Lung (tissue), 12 donors: Measurements from ENCODE around the gene UGP2. TPM values are rescaled to one million over a fixed set of nuclear protein-coding genes. Genes with fewer than 3 reads are reported as not detected.

Source experiments
- ATAC-seq: fragments of 200-7000 bp; cut with Tn5 transposase; one replicate; pipeline ENCODE4 v1.9.1; 2020; ENCODE audit warnings: moderate number of reproducible peaks; ENCODE audit not compliant: insufficient read depth, low FRiP score
- DNase-seq, 3 donors: peaks; one replicate each; pipeline ENCODE4 v3.0.0-alpha.2; 2013 to 2017
- H3K27ac ChIP-seq, 2 donors: one replicate each; pipeline ENCODE4 v1.5.1; 2013; ENCODE audit warnings: mild to moderate bottlenecking in 2 of 2, moderate library complexity in 2 of 2, control low read depth in 1 of 2, inconsistent platforms in 1 of 2, low read depth in 1 of 2, low read length in 1 of 2
- H3K27me3 ChIP-seq, 3 donors: one replicate each; pipeline ENCODE4 v1.5.1; 2013; ENCODE audit warnings: low read length in 2 of 3; ENCODE audit not compliant: control insufficient read depth in 3 of 3, insufficient read depth in 3 of 3
- H3K36me3 ChIP-seq, 4 donors: one replicate each; pipeline ENCODE4 v1.5.1; 2013; ENCODE audit warnings: low read length in 4 of 4, mild to moderate bottlenecking in 1 of 4, moderate library complexity in 1 of 4; ENCODE audit not compliant: control insufficient read depth in 4 of 4, insufficient read depth in 4 of 4
- H3K4me1 ChIP-seq, 5 donors: one replicate each; pipeline ENCODE4 v1.5.1; 2013; ENCODE audit warnings: low read length in 5 of 5, mild to moderate bottlenecking in 2 of 5, moderate library complexity in 1 of 5; ENCODE audit not compliant: control insufficient read depth in 5 of 5, insufficient read depth in 5 of 5
- H3K4me3 ChIP-seq: one replicate; pipeline ENCODE4 v1.5.1; 2013; ENCODE audit warnings: mild to moderate bottlenecking, control low read depth, moderate library complexity
- H3K9ac ChIP-seq, 2 donors: one replicate each; pipeline ENCODE4 v1.5.1; 2013; ENCODE audit warnings: low read length in 2 of 2, control low read depth in 1 of 2; ENCODE audit not compliant: insufficient read depth in 1 of 2
- H3K9me3 ChIP-seq, 4 donors: one replicate each; pipeline ENCODE4 v1.5.1; 2013; ENCODE audit warnings: low read length in 3 of 4, mild to moderate bottlenecking in 1 of 4, moderate library complexity in 1 of 4; ENCODE audit not compliant: control insufficient read depth in 4 of 4, insufficient read depth in 3 of 4
- WGBS, 2 donors: extraction: QIAGEN DNeasy Blood & Tissue Kit; methylation state at CpG; one replicate each; pipeline ENCODE4 v1.1.7; 2013; 5-methylcytosine and 5-hydroxymethylcytosine counted together
- polyA plus RNA-seq, 2 donors: library from polyadenylated mRNA; stranded (reverse); fragments of 200-250 nt; gene quantifications; one replicate each; pipeline ENCODE4 v1.2.1, GENCODE V29; 2013
- total RNA-seq, 2 donors: library from RNA; depleted of rRNA in 1 of 2; stranded (reverse); fragments of >200 nt in 1 of 2; gene quantifications; one replicate each; pipeline ENCODE4 v1.2.1, GENCODE V29; 2014 to 2021
- TF ChIP-seq, protein P1 (sequence below): IDR thresholded peaks from 2 replicates; pipeline ENCODE4 v1.5.1; 2012; ENCODE audit warnings: mild to moderate bottlenecking; ENCODE audit errors: control extremely low read depth, extremely low read depth
- donor health status: control.
- donor health status: control.
- donor health status: Bipolar disorder and iron deficiency.
- donor health status: healthy.
- donor health status: DM: yes; HTN: yes; CAD: no.

UGP2 gene
- total and polyA plus RNA-seq, 4 donors, result 59.2 to 156 (median 107) TPM

DNA sequence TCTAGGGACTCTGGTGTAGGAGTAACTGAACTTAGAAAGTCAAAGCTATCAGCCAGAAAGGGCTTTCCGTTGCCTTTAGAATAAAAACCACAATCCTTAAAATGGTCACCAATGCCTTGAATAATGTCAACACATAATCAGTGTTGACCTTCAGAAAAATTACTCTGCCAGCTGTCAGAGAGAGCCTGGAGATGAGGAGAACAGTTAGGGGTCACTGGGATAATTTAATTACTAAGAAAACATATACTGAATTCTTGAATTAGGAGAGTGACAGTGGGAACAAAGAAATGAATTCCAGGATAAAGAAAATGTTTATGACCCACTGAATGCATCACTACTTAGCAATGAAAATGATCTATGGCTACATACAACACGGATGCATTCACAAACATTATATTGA, 23.4 kb upstream of the UGP2 start:
- ATAC-seq, result no peak
- Histone ChIP-seq H3K27me3 (no peaks in the 10 kb centered on the region), H3K36me3 (no peaks in the 10 kb centered on the region), H3K4me3 (no peak overlapping the region), H3K27ac (peak overlapping the region in 1 of 2 donors; percentile 1), H3K9ac (no peak overlapping the region), H3K4me1 (peaks cover 0 to 12% (median 0%) of the 10 kb centered on the region in 5 donors), H3K9me3 (no peaks in the 10 kb centered on the region)
- TF ChIP-seq, protein P1, sequence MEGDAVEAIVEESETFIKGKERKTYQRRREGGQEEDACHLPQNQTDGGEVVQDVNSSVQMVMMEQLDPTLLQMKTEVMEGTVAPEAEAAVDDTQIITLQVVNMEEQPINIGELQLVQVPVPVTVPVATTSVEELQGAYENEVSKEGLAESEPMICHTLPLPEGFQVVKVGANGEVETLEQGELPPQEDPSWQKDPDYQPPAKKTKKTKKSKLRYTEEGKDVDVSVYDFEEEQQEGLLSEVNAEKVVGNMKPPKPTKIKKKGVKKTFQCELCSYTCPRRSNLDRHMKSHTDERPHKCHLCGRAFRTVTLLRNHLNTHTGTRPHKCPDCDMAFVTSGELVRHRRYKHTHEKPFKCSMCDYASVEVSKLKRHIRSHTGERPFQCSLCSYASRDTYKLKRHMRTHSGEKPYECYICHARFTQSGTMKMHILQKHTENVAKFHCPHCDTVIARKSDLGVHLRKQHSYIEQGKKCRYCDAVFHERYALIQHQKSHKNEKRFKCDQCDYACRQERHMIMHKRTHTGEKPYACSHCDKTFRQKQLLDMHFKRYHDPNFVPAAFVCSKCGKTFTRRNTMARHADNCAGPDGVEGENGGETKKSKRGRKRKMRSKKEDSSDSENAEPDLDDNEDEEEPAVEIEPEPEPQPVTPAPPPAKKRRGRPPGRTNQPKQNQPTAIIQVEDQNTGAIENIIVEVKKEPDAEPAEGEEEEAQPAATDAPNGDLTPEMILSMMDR, result no peak
- DNase-seq, result no peak
- WGBS, 2 donors, result 82 to 92% methylated on average over 2 of the region's 2 CpGs

DNA sequence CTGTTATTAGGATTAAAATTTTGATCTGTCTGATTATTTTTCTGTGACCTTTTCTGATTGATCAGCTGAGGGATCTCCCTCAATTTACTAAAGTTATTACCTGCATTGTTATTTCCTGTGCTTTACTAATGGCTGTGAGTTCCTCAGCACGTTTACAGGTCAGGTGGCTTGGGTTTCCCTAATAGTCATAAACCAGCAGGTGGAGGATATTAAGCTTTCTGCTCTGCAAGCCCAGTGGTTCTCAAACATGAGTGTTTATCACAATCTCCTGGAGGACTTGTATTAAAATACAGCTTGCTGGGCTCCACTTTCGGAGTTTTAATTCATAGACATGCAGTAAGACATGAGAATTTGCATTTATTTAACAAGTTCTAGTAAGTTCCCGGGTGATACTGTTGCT, 22.4 kb upstream of the UGP2 start:
- DNase-seq (no peak), ATAC-seq (no peak)
- no peaks in the 10 kb centered on the region for H3K9me3 ChIP-seq
- TF ChIP-seq, protein P1, result no peak
- H3K9ac ChIP-seq, result no peak overlapping the region
- 67 to 68% methylated on average over 3 of the region's 3 CpGs for WGBS, 2 donors
- H3K27ac ChIP-seq, result peak overlapping the region in 1 of 2 donors; percentile 49
- peaks cover 0 to 12% (median 0%) of the 10 kb centered on the region in 5 donors for H3K4me1 ChIP-seq
- H3K27me3 ChIP-seq, result no peaks in the 10 kb centered on the region
- no peak overlapping the region for H3K4me3 ChIP-seq
- H3K36me3 ChIP-seq, result no peaks in the 10 kb centered on the region

DNA sequence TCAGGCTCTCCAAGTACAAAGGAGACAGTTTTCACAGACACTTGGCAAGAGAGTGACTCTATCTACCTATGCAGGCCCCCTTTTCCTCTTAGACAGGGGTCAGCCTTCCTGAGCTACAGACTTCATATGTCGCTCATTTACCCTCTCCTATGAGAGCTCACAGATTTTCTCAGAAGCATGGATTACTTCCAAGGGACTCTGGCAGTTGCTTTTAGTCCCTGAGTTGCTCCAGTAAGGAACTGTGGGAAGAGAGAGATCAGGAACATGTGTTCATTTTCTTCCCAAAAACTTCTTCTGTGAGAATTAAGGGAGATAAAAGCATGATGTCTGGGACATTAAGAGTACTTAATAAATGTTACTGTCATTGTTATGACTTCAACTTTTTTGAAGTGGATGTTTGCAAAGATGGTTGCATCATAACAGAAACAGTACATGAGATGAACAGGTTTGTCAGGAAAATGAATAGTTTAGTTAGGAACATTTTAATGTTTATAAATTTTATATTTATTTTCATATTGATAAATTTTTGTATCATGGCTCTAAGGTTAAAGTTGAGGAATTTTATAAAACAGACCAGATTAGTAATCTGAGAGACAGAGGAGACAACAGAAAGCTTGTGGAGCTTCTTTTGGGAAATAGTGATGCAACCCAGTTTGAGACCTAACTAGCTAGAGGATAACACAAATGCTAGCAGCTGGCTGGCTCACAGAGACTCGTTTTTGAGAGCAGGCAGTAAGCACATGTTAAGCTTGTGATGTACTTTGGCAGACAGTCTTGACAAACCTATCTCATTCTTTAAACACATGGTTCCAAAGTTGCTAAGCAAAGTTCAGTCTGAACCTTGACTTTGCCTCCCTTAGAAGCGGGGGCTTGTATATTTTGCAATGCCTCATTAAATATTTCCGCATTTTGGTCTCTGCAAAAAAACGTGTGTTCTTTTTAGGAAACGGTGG, 21.7 kb upstream of the UGP2 start:
- ATAC-seq (no peak), DNase-seq (peak in 2 of 3 donors; percentile 42 to 76)
- no peak overlapping the region for H3K9ac ChIP-seq
- TF ChIP-seq, protein P1, result no peak
- H3K27me3 ChIP-seq, result no peaks in the 10 kb centered on the region
- no peaks in the 10 kb centered on the region for H3K9me3 ChIP-seq
- no peaks in the 10 kb centered on the region for H3K36me3 ChIP-seq
- H3K4me3 ChIP-seq, result no peak overlapping the region
- WGBS, 2 donors, result 27 to 56% methylated on average over 6 of the region's 6 CpGs
- H3K4me1 ChIP-seq, result peaks cover 0 to 12% (median 0%) of the 10 kb centered on the region in 5 donors
- peak overlapping the region; percentile 33 to 49 for H3K27ac ChIP-seq
